Measurements from ENCODE around the gene SLC35E4.
A peak's percentile ranks its signal among the peaks of the same experiment; 100 is the strongest.

The SLC35E4 gene

GRCh38 chr22:30665786-30666185 lies 30.2 kb downstream of the SLC35E4 start:
- no peak overlapping the region for H3K4me3 ChIP-seq (ENCODE audit: low read depth in 1 of 2, low read length in 2 of 2)
- ATAC-seq (ENCODE audit: insufficient read depth, low read depth), result no peak

GRCh38 chr22:30667107-30667493 lies 31.5 kb downstream of the SLC35E4 start:
- Histone ChIP-seq H2AFZ (ENCODE audit: low read depth, low read length) (peak overlapping the region; percentile 94), H3K79me2 (ENCODE audit: insufficient read depth, low read length) (no peaks in the 10 kb centered on the region), H3K9ac (ENCODE audit: low read depth, low read length) (peak overlapping the region; percentile 62), H3K36me3 (ENCODE audit: insufficient read depth, low read length) (peaks cover 6% of the 10 kb centered on the region), H3K27me3 (ENCODE audit: insufficient read depth, low read length, poor library complexity) (peaks cover 6% of the 10 kb centered on the region), H4K20me1 (ENCODE audit: insufficient read depth, low read length) (no peaks in the 10 kb centered on the region; the same call in none of the 2 replicates), H3K27ac (ENCODE audit: low read length) (peak overlapping the region; percentile 28; the same call in 1 of the 2 replicates), H3K9me3 (ENCODE audit: insufficient read depth, low read length, severe bottlenecking) (no peaks in the 10 kb centered on the region), H3K4me3 (ENCODE audit: low read depth in 1 of 2, low read length in 2 of 2) (peak overlapping the region; percentile 55 to 91), H3K4me1 (ENCODE audit: insufficient read depth, low read length) (peaks cover 23% of the 10 kb centered on the region), H3K4me2 (ENCODE audit: insufficient read depth, low read length) (peak overlapping the region; percentile 95)
- peak; percentile 43; the same call in 2 of the 3 replicates for ATAC-seq (ENCODE audit: insufficient read depth, low read depth)
- no peak for DNase-seq
- no peak for TF ChIP-seq EZH2 (IDR thresholded peaks at IDR 0.05; ENCODE audit: borderline replicate concordance, low read depth, low read length, severe bottlenecking)
- TF ChIP-seq, protein P1, sequence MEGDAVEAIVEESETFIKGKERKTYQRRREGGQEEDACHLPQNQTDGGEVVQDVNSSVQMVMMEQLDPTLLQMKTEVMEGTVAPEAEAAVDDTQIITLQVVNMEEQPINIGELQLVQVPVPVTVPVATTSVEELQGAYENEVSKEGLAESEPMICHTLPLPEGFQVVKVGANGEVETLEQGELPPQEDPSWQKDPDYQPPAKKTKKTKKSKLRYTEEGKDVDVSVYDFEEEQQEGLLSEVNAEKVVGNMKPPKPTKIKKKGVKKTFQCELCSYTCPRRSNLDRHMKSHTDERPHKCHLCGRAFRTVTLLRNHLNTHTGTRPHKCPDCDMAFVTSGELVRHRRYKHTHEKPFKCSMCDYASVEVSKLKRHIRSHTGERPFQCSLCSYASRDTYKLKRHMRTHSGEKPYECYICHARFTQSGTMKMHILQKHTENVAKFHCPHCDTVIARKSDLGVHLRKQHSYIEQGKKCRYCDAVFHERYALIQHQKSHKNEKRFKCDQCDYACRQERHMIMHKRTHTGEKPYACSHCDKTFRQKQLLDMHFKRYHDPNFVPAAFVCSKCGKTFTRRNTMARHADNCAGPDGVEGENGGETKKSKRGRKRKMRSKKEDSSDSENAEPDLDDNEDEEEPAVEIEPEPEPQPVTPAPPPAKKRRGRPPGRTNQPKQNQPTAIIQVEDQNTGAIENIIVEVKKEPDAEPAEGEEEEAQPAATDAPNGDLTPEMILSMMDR (IDR thresholded peaks at IDR 0.05; ENCODE audit: borderline replicate concordance, extremely low read depth, low read length, poor library complexity, severe bottlenecking), result no peak

More at GRCh38 chr22:30665786-30666185, 30.2 kb downstream of the SLC35E4 start:
- no peaks in the 10 kb centered on the region for H3K79me2 ChIP-seq (ENCODE audit: insufficient read depth, low read length)
- no peak for TF ChIP-seq EZH2 (IDR thresholded peaks at IDR 0.05; ENCODE audit: borderline replicate concordance, low read depth, low read length, severe bottlenecking)
- TF ChIP-seq, protein P1 (IDR thresholded peaks at IDR 0.05; ENCODE audit: borderline replicate concordance, extremely low read depth, low read length, poor library complexity, severe bottlenecking), result no peak
- peaks cover 6% of the 10 kb centered on the region for H3K27me3 ChIP-seq (ENCODE audit: insufficient read depth, low read length, poor library complexity)
- H3K4me2 ChIP-seq (ENCODE audit: insufficient read depth, low read length), result no peak overlapping the region
- peaks cover 6% of the 10 kb centered on the region for H3K36me3 ChIP-seq (ENCODE audit: insufficient read depth, low read length)
- no peak for DNase-seq
- H3K9ac ChIP-seq (ENCODE audit: low read depth, low read length), result no peak overlapping the region
- no peaks in the 10 kb centered on the region for H3K9me3 ChIP-seq (ENCODE audit: insufficient read depth, low read length, severe bottlenecking)
- no peak overlapping the region for H3K27ac ChIP-seq (ENCODE audit: low read length)
- H2AFZ ChIP-seq (ENCODE audit: low read depth, low read length), result no peak overlapping the region
- peaks cover 23% of the 10 kb centered on the region for H3K4me1 ChIP-seq (ENCODE audit: insufficient read depth, low read length)
- no peaks in the 10 kb centered on the region; the same call in none of the 2 replicates for H4K20me1 ChIP-seq (ENCODE audit: insufficient read depth, low read length)

DNA sequence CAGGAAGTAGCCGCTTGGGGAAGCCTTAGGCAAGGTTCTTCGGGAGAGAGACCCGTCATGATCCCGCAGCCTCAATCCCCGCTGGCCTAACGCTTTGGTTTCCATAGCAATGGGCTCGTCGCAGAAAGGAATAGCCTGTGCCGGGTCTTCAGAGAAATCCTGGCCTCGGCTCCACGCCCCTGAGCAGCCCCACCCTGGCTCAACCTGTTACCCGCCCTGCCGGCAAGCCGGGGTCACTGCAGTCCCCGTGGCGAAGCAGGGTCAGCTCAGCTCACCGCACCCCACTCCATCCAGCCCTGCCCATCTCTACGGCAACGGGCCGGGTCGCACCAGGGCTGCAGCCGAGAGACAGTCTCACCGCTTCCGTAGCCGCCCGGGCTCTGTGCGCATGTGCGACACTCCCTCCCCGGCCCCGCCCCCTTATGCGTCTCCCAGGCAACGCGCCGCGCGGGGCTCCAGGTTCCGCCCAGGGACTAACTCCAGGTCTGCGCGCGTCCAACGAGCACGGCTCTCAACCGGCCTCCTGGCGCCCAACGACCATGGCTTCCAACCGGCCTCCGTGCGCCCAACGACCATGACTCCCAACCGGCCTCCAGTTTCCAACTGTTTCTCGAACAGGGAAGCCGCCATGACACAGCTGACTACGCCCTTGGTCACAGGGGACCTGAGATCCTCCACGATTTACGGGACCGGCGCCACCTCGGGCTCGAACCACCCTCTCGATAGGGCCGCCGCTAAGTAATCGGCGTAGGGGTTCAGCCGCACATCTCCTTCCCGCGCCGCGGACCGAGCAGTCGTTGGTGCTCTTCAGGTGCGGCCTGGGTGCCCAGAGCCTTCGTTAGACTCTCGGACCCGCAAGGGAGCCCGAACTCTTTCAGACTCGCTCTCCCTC lies 32.2 kb downstream of the SLC35E4 start, which contains the start of gene DUSP18:
Gene DUSP18, minus strand, starts transcription at position 382 of the 892 bp plus-strand sequence. CDS start 3,872 bp downstream, outside the sequence.
- TF ChIP-seq, protein P1 (IDR thresholded peaks at IDR 0.05; ENCODE audit: borderline replicate concordance, extremely low read depth, low read length, poor library complexity, severe bottlenecking), result peak; percentile 25
- TF ChIP-seq EZH2 (IDR thresholded peaks at IDR 0.05; ENCODE audit: borderline replicate concordance, low read depth, low read length, severe bottlenecking), result no peak
- peaks cover 6% of the 10 kb centered on the region for H3K36me3 ChIP-seq (ENCODE audit: insufficient read depth, low read length)
- H3K4me3 ChIP-seq (ENCODE audit: low read depth in 1 of 2, low read length in 2 of 2), result peak within 1 kb of the TSS; percentile 55 to 91
- peak within 1 kb of the TSS; percentile 28; the same call in 1 of the 2 replicates for H3K27ac ChIP-seq (ENCODE audit: low read length)
- peak; percentile 95 for ATAC-seq (ENCODE audit: insufficient read depth, low read depth)
- H3K9me3 ChIP-seq (ENCODE audit: insufficient read depth, low read length, severe bottlenecking), result no peaks in the 10 kb centered on the region
- H3K4me1 ChIP-seq (ENCODE audit: insufficient read depth, low read length), result peaks cover 23% of the 10 kb centered on the region
- peaks cover 6% of the 10 kb centered on the region for H3K27me3 ChIP-seq (ENCODE audit: insufficient read depth, low read length, poor library complexity)
- H3K9ac ChIP-seq (ENCODE audit: low read depth, low read length), result peak within 1 kb of the TSS; percentile 62
- H3K4me2 ChIP-seq (ENCODE audit: insufficient read depth, low read length), result peak within 1 kb of the TSS; percentile 95
- no peaks in the 10 kb centered on the region; the same call in none of the 2 replicates for H4K20me1 ChIP-seq (ENCODE audit: insufficient read depth, low read length)
- peak within 1 kb of the TSS; percentile 94 for H2AFZ ChIP-seq (ENCODE audit: low read depth, low read length)
- DNase-seq, result peak; percentile 93
- no peaks in the 10 kb centered on the region for H3K79me2 ChIP-seq (ENCODE audit: insufficient read depth, low read length)
